ENCODE measurements around the gene ILF2.
"Not testable (repeated sequence)": the region's sequence is repeated elsewhere in the genome, so short reads cannot be mapped to it uniquely, and the experiment has no call there.

ILF2 gene

DNA sequence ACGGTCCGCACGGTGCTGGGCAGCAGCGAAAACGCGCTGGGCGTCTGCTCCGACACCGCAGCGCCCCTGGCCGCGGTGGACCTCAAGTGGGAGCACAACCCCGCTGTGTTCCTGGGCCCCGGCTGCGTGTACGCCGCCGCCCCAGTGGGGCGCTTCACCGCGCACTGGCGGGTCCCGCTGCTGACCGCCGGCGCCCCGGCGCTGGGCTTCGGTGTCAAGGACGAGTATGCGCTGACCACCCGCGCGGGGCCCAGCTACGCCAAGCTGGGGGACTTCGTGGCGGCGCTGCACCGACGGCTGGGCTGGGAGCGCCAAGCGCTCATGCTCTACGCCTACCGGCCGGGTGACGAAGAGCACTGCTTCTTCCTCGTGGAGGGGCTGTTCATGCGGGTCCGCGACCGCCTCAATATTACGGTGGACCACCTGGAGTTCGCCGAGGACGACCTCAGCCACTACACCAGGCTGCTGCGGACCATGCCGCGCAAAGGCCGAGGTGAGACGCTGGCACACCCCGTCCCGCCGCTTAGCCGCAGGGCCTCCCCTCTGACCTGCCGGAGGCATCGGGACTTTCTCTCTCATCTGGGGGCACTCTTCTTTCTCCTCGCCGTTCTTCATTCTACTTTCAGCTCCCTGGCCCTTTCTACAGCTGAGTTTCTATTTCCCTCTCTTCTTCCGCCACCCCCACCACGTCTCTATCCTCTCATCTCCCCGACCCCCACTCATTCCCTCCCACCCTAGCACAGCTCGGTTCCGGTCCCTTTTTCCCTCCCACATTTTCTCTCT is 8.7 kb upstream of the ILF2 start:
- DNase-seq, result peak; percentile 16

- DNase-seq, result peak; percentile 16
Measured at GRCh38 chr1:153678519-153679336, 7.9 kb upstream of the ILF2 start, which contains the start of gene NPR1. Gene NPR1, plus strand, starts transcription at chr1:153678688. Its CDS starts 421 bp downstream, at chr1:153679109.

DNA sequence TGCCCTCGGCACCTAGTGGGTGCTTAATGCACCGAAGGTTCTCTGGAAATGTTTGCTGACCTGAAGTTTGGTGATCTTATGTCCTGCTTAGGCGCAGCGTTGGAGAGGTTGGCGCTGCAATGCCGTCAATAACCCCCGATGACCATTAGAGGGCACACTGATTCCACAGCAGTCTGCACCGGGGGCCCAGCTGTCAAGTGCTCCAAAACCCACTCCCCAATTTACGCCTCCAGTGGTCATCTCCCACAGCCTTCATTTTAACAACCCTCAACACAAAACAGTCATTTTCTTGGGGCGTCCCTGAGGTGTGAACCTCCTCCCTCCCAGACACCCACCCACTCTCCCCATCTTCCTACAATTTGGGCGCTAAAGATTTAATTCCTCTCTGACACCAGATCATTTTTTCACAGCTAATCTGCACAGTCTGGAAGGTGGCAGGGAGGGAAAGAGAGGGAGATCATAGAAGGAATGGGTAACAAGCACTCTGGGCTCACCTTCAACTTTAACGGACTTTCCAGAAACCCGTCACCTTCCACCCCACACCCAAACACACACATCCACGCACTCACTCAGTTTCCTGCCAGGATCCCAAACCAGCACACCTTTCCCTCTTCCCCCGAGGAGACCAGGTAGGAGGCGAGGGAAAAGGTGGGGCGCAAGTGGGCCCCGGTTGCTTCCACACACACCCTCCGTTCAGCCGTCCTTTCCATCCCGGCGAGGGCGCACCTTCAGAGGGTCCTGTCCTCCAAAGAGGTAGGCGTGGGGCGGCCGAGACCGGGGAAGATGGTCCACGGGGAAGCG is 7.1 kb upstream of the ILF2 start:
- DNase-seq, result peak; percentile 17

DNA sequence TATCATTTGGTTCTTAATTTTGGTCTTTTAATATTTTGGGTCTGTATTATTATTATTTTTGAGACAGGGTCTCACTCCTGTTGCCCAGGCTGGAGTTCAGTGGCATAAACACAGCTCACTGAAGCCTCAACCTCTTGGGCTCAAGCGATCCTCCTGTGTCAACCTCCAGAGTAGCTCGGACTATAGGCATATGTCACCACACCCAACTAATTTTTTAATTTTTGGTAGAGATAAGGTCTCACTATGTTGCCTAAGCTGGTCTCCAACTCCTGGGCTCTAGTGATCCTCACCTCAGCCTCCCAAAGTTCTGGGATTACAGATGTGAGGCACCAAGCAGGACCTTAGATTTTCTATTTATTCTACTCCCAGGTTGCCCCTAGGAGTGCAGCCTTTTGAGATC is 2.7 kb upstream of the ILF2 start:
- no peak for DNase-seq

DNA sequence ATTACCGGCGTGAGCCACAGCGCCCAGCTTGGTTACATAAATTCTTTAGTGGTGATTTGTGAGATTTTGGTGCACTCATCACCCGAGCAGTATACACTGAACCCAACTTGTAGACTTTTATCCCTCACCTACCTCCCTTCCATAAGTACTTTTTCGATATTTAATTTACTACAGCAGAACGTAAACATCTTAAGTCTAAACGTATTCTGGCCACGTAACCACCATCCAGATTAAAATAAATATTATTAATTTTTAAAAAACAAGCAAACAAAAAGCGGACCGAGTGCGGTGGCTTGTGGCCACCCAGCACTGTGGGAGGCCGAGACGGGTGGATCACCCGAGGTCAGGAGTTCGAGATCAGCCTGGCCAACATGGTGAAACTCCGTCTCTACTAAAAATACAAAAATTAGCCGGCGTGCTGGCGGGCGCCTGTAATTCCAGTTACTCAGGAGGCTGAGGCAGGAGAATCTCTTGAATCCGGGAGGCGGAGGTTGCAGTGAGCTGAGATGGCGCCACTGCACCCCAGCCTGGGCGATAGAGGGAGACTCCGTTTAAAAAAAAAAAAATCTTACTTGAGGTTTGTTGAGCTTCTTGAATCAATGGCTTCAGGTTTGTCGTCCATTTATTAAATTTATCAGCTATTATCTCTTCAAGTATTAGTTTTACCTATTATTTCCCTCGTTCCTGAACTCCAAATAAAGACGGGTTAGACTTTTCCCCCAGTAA is 998 bp upstream of the ILF2 start:
- peak; percentile 16 for DNase-seq

DNA sequence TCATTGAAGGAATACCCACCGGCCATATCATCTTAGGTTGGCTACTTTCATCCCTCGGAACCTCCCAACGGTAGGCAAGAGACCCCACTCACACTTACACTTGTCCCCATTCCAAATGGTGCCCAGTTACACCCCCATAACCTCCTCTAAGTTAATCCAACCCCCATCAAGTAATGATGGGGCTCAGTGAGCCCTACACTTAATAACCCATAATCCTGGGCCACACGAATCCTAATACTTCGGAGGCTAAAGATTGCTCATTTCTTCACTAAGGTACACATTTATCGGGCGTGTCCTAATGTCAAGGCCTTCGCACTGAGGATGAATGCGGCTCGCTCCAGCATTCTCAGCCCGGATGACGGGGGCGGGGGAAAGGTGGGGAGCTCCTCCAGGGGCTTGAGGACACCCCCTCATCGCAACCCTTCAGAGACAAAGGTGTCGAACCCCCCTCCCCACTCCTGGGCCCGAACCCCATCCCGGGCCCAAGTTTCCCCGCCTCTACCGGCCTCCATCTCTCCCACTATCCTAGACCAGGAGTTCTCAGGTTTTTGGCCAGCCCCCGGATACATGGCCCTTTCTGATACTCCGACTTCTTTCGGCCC is 435 bp downstream of the ILF2 start:
- no peak for DNase-seq

- DNase-seq, result no peak
Measured at GRCh38 chr1:153669606-153670005, 1.2 kb downstream of the ILF2 start.

DNA sequence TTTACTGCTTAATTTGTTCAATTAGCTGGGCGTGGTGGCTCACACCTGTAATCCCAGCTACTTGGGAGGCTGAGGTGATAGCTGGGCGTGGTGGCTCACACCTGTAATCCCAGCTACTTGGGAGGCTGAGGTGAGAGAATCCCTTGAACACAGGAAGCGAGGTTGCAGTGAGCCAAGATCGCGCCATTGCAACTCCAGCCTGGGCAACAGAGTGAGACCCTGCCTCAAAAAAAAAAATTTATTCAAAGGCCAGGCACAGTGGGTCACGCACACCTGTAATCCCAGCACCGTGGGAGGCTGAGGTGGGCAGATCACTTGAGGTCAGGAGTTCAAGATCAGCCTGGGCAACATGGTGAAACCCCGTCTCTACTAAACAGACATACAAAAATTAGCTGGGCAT is 2.1 kb downstream of the ILF2 start:
- DNase-seq, result not testable (repeated sequence)

DNA sequence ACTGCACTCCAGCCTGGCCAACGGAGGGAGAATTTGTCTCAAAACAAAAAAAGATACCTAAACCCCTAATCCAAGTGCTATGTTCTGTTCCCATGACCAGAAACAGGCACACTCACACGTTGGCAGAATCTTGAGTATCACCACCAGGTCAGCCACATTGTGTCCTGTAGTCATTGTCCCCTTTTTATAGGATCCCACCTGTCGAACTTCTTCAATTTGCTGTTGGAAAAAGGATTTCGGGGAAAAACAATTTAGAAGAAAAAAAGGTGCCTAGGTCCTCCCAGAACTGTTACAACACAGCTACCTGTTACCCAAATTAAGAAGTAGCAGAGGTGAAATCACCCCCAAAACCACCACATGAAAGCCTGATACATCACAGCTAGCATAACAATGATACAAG is 3.4 kb downstream of the ILF2 start:
- DNase-seq, result no peak

GRCh38 chr1:153663211-153663610 is 7.6 kb downstream of the ILF2 start:
- DNase-seq, result no peak

DNA sequence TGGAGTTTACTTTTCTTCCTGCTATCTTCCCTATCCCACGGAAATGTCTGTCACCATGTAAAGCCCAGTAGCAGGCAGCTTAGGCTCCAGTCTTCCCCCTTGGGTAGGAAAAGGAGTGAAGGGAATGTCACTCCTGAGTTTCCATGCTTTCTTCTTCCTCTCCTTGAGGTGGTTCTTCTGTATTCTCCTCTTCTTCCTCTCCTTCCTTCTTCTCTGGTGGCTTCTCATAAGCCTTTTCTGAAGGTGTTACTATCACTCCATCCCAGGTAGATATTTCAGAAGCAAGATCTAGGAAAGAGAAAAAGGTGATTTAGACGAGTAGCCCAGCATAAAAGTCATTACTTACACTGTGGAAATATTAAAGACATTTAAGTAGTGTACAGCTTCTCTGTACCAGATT is 8.5 kb downstream of the ILF2 start:
- no peak for DNase-seq

DNA sequence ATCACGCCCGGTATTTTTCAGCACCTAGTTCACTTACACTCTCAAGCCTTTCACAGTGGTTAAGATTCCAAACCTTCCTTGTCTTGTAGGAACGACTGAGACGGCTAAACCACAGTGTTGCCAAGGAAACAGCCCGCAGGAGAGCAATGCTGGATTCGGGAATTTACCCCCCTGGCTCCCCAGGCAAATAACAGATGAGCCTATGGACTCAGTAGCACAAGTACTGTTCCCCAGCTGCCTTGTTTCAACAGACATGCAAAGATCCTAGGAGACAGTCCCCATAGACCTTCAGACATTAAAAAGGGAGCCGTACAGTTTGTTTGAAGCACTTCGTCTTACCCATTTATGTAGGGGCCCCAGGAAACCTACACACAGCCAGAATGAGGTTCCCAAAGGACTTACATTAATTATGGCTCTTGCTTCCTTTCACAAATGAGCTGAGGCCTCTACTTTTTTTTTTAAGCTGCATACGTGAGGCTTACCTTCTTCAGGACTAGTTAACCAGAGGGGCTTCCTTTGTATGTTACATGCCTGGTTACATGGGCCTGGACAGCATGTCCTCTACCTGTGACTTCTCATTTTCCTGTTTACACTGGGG is 9.6 kb downstream of the ILF2 start:
- no peak for DNase-seq

- no peak for DNase-seq
Measured at GRCh38 chr1:153659656-153660055, 11.1 kb downstream of the ILF2 start.

- DNase-seq, result no peak
Measured at GRCh38 chr1:153659175-153659534, 11.6 kb downstream of the ILF2 start.

- DNase-seq, result peak; percentile 79
Measured at GRCh38 chr1:153658400-153659174, 12.2 kb downstream of the ILF2 start, which contains the start of gene SNAPIN. Gene SNAPIN, plus strand, starts transcription at chr1:153658703. Its CDS starts 41 bp downstream, at chr1:153658744.

DNA sequence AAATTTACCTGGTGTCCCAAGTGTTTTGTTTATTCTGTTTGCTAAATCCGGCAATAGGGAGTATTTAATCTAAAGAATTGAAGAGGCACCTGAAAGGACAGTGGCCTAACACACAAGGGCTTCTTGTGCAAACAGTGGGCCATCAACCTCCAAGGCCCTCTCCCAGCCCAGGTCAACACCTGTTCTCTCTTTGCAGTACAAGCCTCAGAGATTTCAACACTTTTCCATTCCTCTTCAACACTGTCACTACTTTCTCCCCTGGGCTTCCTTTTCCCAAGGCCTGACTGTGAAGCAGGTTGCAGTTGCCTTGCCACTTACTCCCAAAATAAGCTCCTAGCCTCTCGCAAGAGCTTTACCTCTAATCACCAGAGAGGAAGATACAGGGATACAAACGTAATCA is 15.5 kb downstream of the ILF2 start:
- no peak for DNase-seq

DNA sequence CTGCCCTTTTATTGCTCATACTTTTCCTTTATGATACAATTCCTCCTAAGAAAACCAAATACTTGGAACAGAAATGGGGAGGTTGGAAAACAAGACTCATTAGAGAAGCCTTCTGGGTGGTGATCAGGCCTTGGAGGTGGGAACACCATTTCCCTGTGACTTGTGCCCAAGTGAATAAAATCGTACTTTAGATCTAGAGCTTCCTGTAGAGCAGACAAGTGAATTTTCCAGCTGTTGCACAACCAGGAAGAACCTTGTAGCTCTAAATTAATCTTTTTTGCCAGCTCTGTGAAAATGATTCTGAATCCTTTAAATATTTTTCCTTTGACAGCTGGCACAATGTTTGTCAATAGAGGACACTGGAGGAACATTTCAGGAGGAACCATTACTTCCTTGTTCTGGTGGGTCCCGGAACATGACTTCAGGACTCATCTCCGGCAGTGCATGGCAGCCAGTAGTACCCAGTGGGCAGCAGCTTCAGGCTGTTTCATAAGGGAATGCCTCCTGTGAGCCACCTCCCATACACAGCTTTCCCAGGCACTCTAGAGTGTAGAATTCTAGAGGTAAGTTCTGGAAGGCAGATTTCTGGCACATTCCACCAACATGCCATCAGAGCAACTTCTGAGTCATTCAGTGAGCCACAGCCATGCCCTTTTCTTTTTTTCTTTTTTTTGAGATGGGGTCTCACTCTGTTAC is 17.8 kb downstream of the ILF2 start:
- DNase-seq, result no peak

DNA sequence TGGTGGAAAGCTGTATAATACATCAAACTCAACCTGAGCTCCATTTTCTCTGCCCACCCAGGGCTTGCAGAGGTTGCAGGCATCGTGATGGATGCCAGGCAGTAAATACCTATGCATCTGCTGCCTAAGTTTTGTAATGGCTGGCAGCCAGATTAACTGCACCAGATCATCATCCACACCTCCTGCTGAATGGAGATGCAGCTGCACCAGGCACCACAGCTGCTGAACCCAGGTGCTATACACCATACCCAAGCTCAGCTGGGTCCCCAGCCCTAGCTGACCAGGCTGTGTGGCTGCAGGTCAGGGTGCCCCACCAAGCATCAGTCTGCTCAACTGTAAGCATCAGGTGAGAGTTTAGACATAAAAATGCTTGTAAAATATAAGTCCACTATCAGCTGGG is 19.0 kb downstream of the ILF2 start:
- DNase-seq, result no peak

- no peak for DNase-seq
Measured at GRCh38 chr1:153649863-153650235, 20.9 kb downstream of the ILF2 start.
